K562 (cell line): ENCODE measurements around the gene PIBF1. TPM values are rescaled to one million over a fixed set of nuclear protein-coding genes. Genes with fewer than 3 reads are reported as not detected.

Experiments
- ATAC-seq: fragments of 200-7000 bp; cut with Tn5 transposase; 3 replicates; pipeline ENCODE4 v1.9.1; 2020; ENCODE audit warnings: moderate library complexity
- BruUV-seq: library from RNA; stranded (reverse); fragments of 400-500 nt; replicated peaks from 2 replicates; lab custom pipeline; 2021; lab: Mats Ljungman, UMichigan
- CTCF ChIA-PET: fragments of 300-600 bp; formaldehyde crosslinking; extraction: SDS; loops from one replicate; lab custom pipeline; 2021; ENCODE audit warnings: low intra/inter-chr PET ratio; lab: Yijun Ruan, JAX
- POLR2A ChIA-PET: fragments of 300-600, 350-650 bp; sonication (Branson Sonifier 250); formaldehyde crosslinking; extraction: SDS; loops from one replicate; lab custom pipeline; 2021; ENCODE audit warnings: antibody characterized with exemption, inconsistent platforms; lab: Yijun Ruan, JAX
- DNase-seq, 4 experiments: peaks; one replicate each; pipeline versions ENCODE4 v3.0.0 to v3.0.0-alpha.2; 2011 to 2018; ENCODE audit warnings: low spot score in 3 of 4, mixed read lengths in 3 of 4; ENCODE audit errors: extremely low read depth in 1 of 4
- FAIRE-seq: peaks from 2 replicates; lab custom pipeline; 2011; peaks lifted over from hg19 to GRCh38; lab: Jason Lieb, UNC
- H2AFZ ChIP-seq: 2 replicates; pipeline ENCODE4 v1.6.0; 2011; ENCODE audit warnings: low read depth, low read length, control low read depth, inconsistent platforms
- H3K27ac ChIP-seq: fragments of 200-600 bp; 3 replicates; pipeline ENCODE4 v1.8.0; 2011; ENCODE audit warnings: low read depth, mild to moderate bottlenecking, control low read depth, inconsistent platforms, low read length, moderate library complexity, mixed read lengths; ENCODE audit errors: extremely low read depth
- H3K27me3 ChIP-seq, 2 experiments: fragments of 300-600 bp in 1 of 2; 2 replicates in 1 of 2; 3 replicates in 1 of 2; pipeline versions ENCODE4 v1.6.0 to v1.8.0; 2011; ENCODE audit warnings: inconsistent platforms in 2 of 2, low read length in 2 of 2, mild to moderate bottlenecking in 1 of 2, mixed read lengths in 1 of 2, moderate library complexity in 1 of 2; ENCODE audit not compliant: control insufficient read depth in 2 of 2, insufficient read depth in 2 of 2
- H3K36me3 ChIP-seq: fragments of 300-600 bp; 3 replicates; pipeline ENCODE4 v1.8.0; 2011; ENCODE audit warnings: mild to moderate bottlenecking, low read length, inconsistent platforms; ENCODE audit not compliant: control insufficient read depth, insufficient read depth
- H3K4me1 ChIP-seq, 2 experiments: fragments of 200-600 bp in 1 of 2; replicated peaks in 1 of 2; 2 replicates in 1 of 2; 3 replicates in 1 of 2; pipeline versions ENCODE4 v1.5.1 to v1.8.0; 2011; ENCODE audit warnings: inconsistent platforms in 2 of 2, low read length in 2 of 2, mild to moderate bottlenecking in 1 of 2, mixed read lengths in 1 of 2, moderate library complexity in 1 of 2; ENCODE audit not compliant: control insufficient read depth in 2 of 2, insufficient read depth in 2 of 2
- H3K4me2 ChIP-seq: 2 replicates; pipeline ENCODE4 v1.6.1; 2011; ENCODE audit warnings: low read length, control low read depth, inconsistent platforms, mixed read lengths; ENCODE audit not compliant: insufficient read depth
- H3K4me3 ChIP-seq: fragments of 200-600 bp; sonication (generic), shearing (Covaris generic); 2 replicates; pipeline ENCODE4 v1.5.1; 2016; ENCODE audit warnings: control low read depth, inconsistent platforms
- H3K79me2 ChIP-seq: fragments of 200-600 bp; 3 replicates; pipeline ENCODE4 v1.8.0; 2011; ENCODE audit warnings: low read length, inconsistent platforms; ENCODE audit not compliant: control insufficient read depth, insufficient read depth
- H3K9ac ChIP-seq, 2 experiments: 2 replicates each; pipeline versions ENCODE4 v1.6.0 to v1.6.1; 2011; ENCODE audit warnings: low read depth in 2 of 2, low read length in 2 of 2, control low read depth in 1 of 2, inconsistent platforms in 1 of 2, mild to moderate bottlenecking in 1 of 2, mixed read lengths in 1 of 2; ENCODE audit not compliant: insufficient read depth in 1 of 2
- H3K9me1 ChIP-seq: one replicate; pipeline ENCODE4 v1.6.0; 2011; ENCODE audit warnings: inconsistent platforms, mild to moderate bottlenecking, low read length, moderate library complexity; ENCODE audit not compliant: control insufficient read depth, insufficient read depth
- H3K9me3 ChIP-seq: replicated peaks from 2 replicates; pipeline ENCODE4 v1.5.1; 2011; ENCODE audit warnings: low read depth, low read length, inconsistent platforms; ENCODE audit not compliant: control insufficient read depth, insufficient read depth
- H4K20me1 ChIP-seq: replicated peaks from 2 replicates; pipeline ENCODE4 v1.6.1; 2011; ENCODE audit warnings: low read length, inconsistent platforms, mixed read lengths; ENCODE audit not compliant: control insufficient read depth, insufficient read depth
- CBX3 ChIP-seq, 2 experiments: IDR thresholded peaks; 1 replicate in 1 of 2; 2 replicates in 1 of 2; pipeline ENCODE4 v1.6.1; 2012; ENCODE audit warnings: inconsistent platforms in 2 of 2, low read length in 2 of 2, borderline replicate concordance in 1 of 2, control low read depth in 1 of 2
- FOXJ3 ChIP-seq: sonication (generic); formaldehyde crosslinking; IDR thresholded peaks from 2 replicates; pipeline ENCODE4 v1.4.0; 2020; ENCODE audit warnings: mild to moderate bottlenecking, missing genetic modification reagents
- HNRNPH1 ChIP-seq: fragments of 200-400 bp; formaldehyde crosslinking; optimal IDR thresholded peaks from 2 replicates; pipeline ENCODE3; 2017; ENCODE audit warnings: low read depth, mild to moderate bottlenecking, low read length, moderate library complexity
- MYNN ChIP-seq, 2 experiments: sonication (generic); formaldehyde crosslinking in 1 of 2; IDR thresholded peaks; 2 replicates each; pipeline versions ENCODE4 v1.5.0 to v1.6.1; 2016 to 2020; ENCODE audit warnings: antibody characterized with exemption in 1 of 2, missing genetic modification reagents in 1 of 2
- ZNF274 ChIP-seq: IDR thresholded peaks from 2 replicates; pipeline ENCODE4 v1.6.1; 2011; ENCODE audit warnings: low read depth, mild to moderate bottlenecking, low read length, moderate library complexity, borderline replicate concordance
- WGBS: fragments of 100-300 bp; shearing (Covaris generic); methylation state at CpG from one replicate; pipeline ENCODE4 v1.1.6; 2016; ENCODE audit warnings: low coverage, mixed read lengths; ENCODE audit not compliant: insufficient coverage; ENCODE audit errors: missing lambda C conversion rate; 5-methylcytosine and 5-hydroxymethylcytosine counted together
- in situ Hi-C: fragments of 300-500 bp; cut with MboI; formaldehyde crosslinking; loops from 4 replicates; pipeline ENCODE4 v1.15.0; 2018; ENCODE audit warnings: inconsistent platforms, mixed read lengths
- intact Hi-C: fragments of 100-400 bp; cut with micrococcal nuclease; formaldehyde crosslinking; loops from 2 replicates; pipeline ENCODE4 v1.14.2; 2022
- polyA plus RNA-seq, 8 experiments: library from polyadenylated mRNA; depleted of rRNA in 4 of 8; stranded (reverse) in 5 of 8; unstranded in 3 of 8; fragments of >200 nt; fragmentation: Nextera tagmentation in 2 of 8; fragmentation: Illumina TruSeq in 1 of 8; extraction: Ambion mirVana in 2 of 8; extraction: Trizol in 1 of 8; gene quantifications; 2 replicates each; pipeline versions ENCODE4 v1.2.1 to v1.2.3, GENCODE V29; 2011 to 2014; ENCODE audit warnings: inconsistent platforms in 1 of 8, missing spikeins in 1 of 8
- total RNA-seq, 7 experiments: library from RNA; depleted of rRNA in 6 of 7; stranded (reverse); fragments of >200 nt in 6 of 7; fragmentation: Illumina TruSeq in 2 of 7; extraction: Trizol in 2 of 7; gene quantifications; 2 replicates each; pipeline versions ENCODE4 v1.2.1 to v1.2.3, GENCODE V29; 2011 to 2021; ENCODE audit warnings: low replicate concordance in 1 of 7
- TF ChIP-seq, protein P1 (sequence below), 2 experiments: fragments of 200-800 bp in 1 of 2; sonication (Bioruptor generic) in 1 of 2; sonication (generic) in 1 of 2; formaldehyde crosslinking in 1 of 2; IDR thresholded peaks in 1 of 2; conservative IDR thresholded peaks in 1 of 2; 2 replicates each; pipeline versions ENCODE4 v1.5.0 to v1.6.1; 2016 to 2020; ENCODE audit warnings: missing compliant biosample characterization in 1 of 2, missing genetic modification characterization in 1 of 2, missing genetic modification reagents in 1 of 2
- TF ChIP-seq, protein P2 (sequence below): sonication (generic); formaldehyde crosslinking; IDR thresholded peaks from 2 replicates; pipeline ENCODE4 v1.8.0; 2022; ENCODE audit warnings: mild to moderate bottlenecking, missing genetic modification reagents
- TF ChIP-seq, protein P3 (sequence below): sonication (generic); formaldehyde crosslinking; IDR thresholded peaks from 2 replicates; pipeline ENCODE4 v1.8.0; 2022; ENCODE audit warnings: mild to moderate bottlenecking, missing genetic modification reagents
- TF ChIP-seq, protein P4 (sequence below): fragments of 450-650 bp; IDR thresholded peaks from 2 replicates; pipeline ENCODE4 v1.6.1; 2018; ENCODE audit not compliant: partially characterized antibody
- TF ChIP-seq, protein P5 (sequence below): sonication (generic); formaldehyde crosslinking; IDR thresholded peaks from 2 replicates; pipeline ENCODE4 v1.8.0; 2023; ENCODE audit warnings: mild to moderate bottlenecking, missing genetic modification reagents

Gene PIBF1
- total and polyA plus RNA-seq, 9 of the 15 experiments (the other 6 are each of a cell fraction or from before 2014, with no cell fraction given), result 9.1 to 28.8 (median 14.7) TPM

DNA sequence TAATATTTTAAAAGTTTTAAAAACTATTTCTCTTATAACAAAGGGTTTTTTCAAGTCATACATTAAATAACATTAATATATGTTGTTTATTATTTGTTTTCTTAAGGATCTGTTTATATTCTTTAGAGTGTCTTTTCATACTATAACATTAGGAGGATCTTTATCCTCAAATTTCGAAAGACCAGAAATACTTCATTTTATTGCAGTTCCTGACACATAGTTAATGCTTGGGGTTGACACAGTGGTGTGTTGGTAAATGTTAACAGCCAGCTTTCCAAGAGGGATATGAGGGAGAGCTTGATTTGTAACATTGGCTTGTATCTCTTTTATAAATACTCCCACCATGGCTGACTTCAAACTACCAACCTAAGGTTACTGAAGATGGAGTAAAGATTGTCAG lies 150.3 kb downstream of the PIBF1 start:
- no peak for ATAC-seq
- intact Hi-C loops (no loop called here), in situ Hi-C loops (no loop called here)
- Histone ChIP-seq H3K9me1 (no peaks in the 10 kb centered on the region), H3K36me3 (peaks cover 9% of the 10 kb centered on the region), H3K27me3 (no peaks in the 10 kb centered on the region), H2AFZ (no peak overlapping the region), H3K4me1 (no peaks in the 10 kb centered on the region), H3K4me3 (no peak overlapping the region), H3K4me2 (no peak overlapping the region), H3K79me2 (no peaks in the 10 kb centered on the region), H4K20me1 (no peaks in the 10 kb centered on the region), H3K9me3 (no peaks in the 10 kb centered on the region), H3K9ac (no peak overlapping the region), H3K27ac (no peak overlapping the region)
- ChIA-PET POLR2A (no interaction called here), CTCF (no interaction called here)
- DNase-seq, result no peak
- FAIRE-seq, result no peak
- WGBS, result 100% methylated on average over 1 of the region's 1 CpG
- BruUV-seq, result no TSS peak
- TF ChIP-seq, protein P1, sequence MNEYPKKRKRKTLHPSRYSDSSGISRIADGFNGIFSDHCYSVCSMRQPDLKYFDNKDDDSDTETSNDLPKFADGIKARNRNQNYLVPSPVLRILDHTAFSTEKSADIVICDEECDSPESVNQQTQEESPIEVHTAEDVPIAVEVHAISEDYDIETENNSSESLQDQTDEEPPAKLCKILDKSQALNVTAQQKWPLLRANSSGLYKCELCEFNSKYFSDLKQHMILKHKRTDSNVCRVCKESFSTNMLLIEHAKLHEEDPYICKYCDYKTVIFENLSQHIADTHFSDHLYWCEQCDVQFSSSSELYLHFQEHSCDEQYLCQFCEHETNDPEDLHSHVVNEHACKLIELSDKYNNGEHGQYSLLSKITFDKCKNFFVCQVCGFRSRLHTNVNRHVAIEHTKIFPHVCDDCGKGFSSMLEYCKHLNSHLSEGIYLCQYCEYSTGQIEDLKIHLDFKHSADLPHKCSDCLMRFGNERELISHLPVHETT (CRISPR knock-in tag; conservative IDR thresholded peaks at IDR 0.05 in 1 of 2, IDR thresholded peaks at IDR 0.05 in 1 of 2), result no peak
- TF ChIP-seq, protein P2, sequence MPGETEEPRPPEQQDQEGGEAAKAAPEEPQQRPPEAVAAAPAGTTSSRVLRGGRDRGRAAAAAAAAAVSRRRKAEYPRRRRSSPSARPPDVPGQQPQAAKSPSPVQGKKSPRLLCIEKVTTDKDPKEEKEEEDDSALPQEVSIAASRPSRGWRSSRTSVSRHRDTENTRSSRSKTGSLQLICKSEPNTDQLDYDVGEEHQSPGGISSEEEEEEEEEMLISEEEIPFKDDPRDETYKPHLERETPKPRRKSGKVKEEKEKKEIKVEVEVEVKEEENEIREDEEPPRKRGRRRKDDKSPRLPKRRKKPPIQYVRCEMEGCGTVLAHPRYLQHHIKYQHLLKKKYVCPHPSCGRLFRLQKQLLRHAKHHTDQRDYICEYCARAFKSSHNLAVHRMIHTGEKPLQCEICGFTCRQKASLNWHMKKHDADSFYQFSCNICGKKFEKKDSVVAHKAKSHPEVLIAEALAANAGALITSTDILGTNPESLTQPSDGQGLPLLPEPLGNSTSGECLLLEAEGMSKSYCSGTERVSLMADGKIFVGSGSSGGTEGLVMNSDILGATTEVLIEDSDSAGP (CRISPR knock-in tag), result no peak
- TF ChIP-seq MYNN (IDR thresholded peaks at IDR 0.05) (no peak), MYNN (CRISPR knock-in tag; IDR thresholded peaks at IDR 0.05) (no peak), ZNF274 (no peak), CBX3 (IDR thresholded peaks at IDR 0.05; ENCODE audit: borderline replicate concordance in 1 of 2, low read length in 2 of 2) (no peak), HNRNPH1 (no peak), FOXJ3 (CRISPR knock-in tag) (no peak)
- TF ChIP-seq, protein P3, sequence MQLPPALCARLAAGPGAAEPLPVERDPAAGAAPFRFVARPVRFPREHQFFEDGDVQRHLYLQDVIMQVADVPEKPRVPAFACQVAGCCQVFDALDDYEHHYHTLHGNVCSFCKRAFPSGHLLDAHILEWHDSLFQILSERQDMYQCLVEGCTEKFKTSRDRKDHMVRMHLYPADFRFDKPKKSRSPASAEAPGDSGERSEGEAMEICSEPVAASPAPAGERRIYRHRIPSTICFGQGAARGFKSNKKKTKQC (CRISPR knock-in tag), result no peak
- TF ChIP-seq, protein P4, sequence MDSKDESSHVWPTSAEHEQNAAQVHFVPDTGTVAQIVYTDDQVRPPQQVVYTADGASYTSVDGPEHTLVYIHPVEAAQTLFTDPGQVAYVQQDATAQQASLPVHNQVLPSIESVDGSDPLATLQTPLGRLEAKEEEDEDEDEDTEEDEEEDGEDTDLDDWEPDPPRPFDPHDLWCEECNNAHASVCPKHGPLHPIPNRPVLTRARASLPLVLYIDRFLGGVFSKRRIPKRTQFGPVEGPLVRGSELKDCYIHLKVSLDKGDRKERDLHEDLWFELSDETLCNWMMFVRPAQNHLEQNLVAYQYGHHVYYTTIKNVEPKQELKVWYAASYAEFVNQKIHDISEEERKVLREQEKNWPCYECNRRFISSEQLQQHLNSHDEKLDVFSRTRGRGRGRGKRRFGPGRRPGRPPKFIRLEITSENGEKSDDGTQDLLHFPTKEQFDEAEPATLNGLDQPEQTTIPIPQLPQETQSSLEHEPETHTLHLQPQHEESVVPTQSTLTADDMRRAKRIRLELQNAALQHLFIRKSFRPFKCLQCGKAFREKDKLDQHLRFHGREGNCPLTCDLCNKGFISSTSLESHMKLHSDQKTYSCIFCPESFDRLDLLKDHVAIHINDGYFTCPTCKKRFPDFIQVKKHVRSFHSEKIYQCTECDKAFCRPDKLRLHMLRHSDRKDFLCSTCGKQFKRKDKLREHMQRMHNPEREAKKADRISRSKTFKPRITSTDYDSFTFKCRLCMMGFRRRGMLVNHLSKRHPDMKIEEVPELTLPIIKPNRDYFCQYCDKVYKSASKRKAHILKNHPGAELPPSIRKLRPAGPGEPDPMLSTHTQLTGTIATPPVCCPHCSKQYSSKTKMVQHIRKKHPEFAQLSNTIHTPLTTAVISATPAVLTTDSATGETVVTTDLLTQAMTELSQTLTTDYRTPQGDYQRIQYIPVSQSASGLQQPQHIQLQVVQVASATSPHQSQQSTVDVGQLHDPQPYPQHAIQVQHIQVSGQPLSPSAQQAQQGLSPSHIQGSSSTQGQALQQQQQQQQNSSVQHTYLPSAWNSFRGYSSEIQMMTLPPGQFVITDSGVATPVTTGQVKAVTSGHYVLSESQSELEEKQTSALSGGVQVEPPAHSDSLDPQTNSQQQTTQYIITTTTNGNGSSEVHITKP, result no peak
- TF ChIP-seq, protein P5, sequence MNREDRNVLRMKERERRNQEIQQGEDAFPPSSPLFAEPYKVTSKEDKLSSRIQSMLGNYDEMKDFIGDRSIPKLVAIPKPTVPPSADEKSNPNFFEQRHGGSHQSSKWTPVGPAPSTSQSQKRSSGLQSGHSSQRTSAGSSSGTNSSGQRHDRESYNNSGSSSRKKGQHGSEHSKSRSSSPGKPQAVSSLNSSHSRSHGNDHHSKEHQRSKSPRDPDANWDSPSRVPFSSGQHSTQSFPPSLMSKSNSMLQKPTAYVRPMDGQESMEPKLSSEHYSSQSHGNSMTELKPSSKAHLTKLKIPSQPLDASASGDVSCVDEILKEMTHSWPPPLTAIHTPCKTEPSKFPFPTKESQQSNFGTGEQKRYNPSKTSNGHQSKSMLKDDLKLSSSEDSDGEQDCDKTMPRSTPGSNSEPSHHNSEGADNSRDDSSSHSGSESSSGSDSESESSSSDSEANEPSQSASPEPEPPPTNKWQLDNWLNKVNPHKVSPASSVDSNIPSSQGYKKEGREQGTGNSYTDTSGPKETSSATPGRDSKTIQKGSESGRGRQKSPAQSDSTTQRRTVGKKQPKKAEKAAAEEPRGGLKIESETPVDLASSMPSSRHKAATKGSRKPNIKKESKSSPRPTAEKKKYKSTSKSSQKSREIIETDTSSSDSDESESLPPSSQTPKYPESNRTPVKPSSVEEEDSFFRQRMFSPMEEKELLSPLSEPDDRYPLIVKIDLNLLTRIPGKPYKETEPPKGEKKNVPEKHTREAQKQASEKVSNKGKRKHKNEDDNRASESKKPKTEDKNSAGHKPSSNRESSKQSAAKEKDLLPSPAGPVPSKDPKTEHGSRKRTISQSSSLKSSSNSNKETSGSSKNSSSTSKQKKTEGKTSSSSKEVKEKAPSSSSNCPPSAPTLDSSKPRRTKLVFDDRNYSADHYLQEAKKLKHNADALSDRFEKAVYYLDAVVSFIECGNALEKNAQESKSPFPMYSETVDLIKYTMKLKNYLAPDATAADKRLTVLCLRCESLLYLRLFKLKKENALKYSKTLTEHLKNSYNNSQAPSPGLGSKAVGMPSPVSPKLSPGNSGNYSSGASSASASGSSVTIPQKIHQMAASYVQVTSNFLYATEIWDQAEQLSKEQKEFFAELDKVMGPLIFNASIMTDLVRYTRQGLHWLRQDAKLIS (CRISPR knock-in tag), result no peak
